OCI-M2 (cell line): Measurements from ENCODE around the gene GRIK1.

ENCODE experiments used
- DNase-seq: peaks from one replicate; lab custom pipeline; 2025; ENCODE audit not compliant: unreplicated experiment; lab: John Stamatoyannopoulos, UW

The GRIK1 gene

GRCh38 chr21:29496337-29496736, 443.5 kb downstream of the GRIK1 start:
- DNase-seq, result no peak

GRCh38 chr21:29490016-29490415, 449.8 kb downstream of the GRIK1 start:
- DNase-seq, result no peak

GRCh38 chr21:29487154-29487553, 452.6 kb downstream of the GRIK1 start:
- no peak for DNase-seq
